Activated CD4-positive, alpha-beta T cell treated with anti-CD3 and anti-CD28 coated beads for 1 hour (primary cell): ENCODE results near the gene OR9Q1.
"Not testable (repeated sequence)": the region's sequence is repeated elsewhere in the genome, so short reads cannot be mapped to it uniquely, and the experiment has no call there.

Experiments
- DNase-seq: peaks from one replicate; pipeline ENCODE4 v3.0.0-alpha.2; 2020

Gene OR9Q1

GRCh38 chr11:58152781-58153180, 129.1 kb downstream of the OR9Q1 start:
- no peak for DNase-seq

- DNase-seq = no peak
These were observed 140.7 kb downstream of the OR9Q1 start for GRCh38 chr11:58164389-58164788.

GRCh38 chr11:58164990-58165389, 141.3 kb downstream of the OR9Q1 start:
- DNase-seq = no peak

GRCh38 chr11:58165504-58166106, 141.9 kb downstream of the OR9Q1 start:
- DNase-seq = no peak

GRCh38 chr11:58177409-58178054, 153.9 kb downstream of the OR9Q1 start:
- DNase-seq = no peak

GRCh38 chr11:58178444-58178843, 154.8 kb downstream of the OR9Q1 start:
- no peak for DNase-seq

- no peak for DNase-seq
These were observed 156.0 kb downstream of the OR9Q1 start for GRCh38 chr11:58179648-58180047.

GRCh38 chr11:58186938-58187337, 163.3 kb downstream of the OR9Q1 start:
- no peak for DNase-seq

- DNase-seq = no peak
These were observed 165.1 kb downstream of the OR9Q1 start, which contains the start of gene OR9Q2 for GRCh38 chr11:58188770-58189169. TSS of gene OR9Q2 (plus strand) at chr11:58189070. CDS start at chr11:58190491, 1,421 bp downstream.

- no peak for DNase-seq
These were observed 168.5 kb downstream of the OR9Q1 start for GRCh38 chr11:58192229-58192628.

- no peak for DNase-seq
These were observed 169.7 kb downstream of the OR9Q1 start for GRCh38 chr11:58193391-58193790.

GRCh38 chr11:58195939-58196338, 172.3 kb downstream of the OR9Q1 start:
- DNase-seq = no peak

GRCh38 chr11:58199271-58199670, 175.6 kb downstream of the OR9Q1 start:
- DNase-seq = no peak

GRCh38 chr11:58204042-58204441, 180.4 kb downstream of the OR9Q1 start, which contains the start of gene OR1S2:
TSS of gene OR1S2 (minus strand) at chr11:58204142. CDS start at chr11:58204142, 0 bp downstream.
- no peak for DNase-seq

- DNase-seq = not testable (repeated sequence)
These were observed 188.7 kb downstream of the OR9Q1 start, which contains the start of gene OR1S1 for GRCh38 chr11:58212420-58212819. TSS of gene OR1S1 (plus strand) at chr11:58212720.

- no peak for DNase-seq
These were observed 192.8 kb downstream of the OR9Q1 start for GRCh38 chr11:58216476-58216875.

GRCh38 chr11:58222721-58223120, 199.0 kb downstream of the OR9Q1 start:
- no peak for DNase-seq

GRCh38 chr11:58227956-58228615, 204.4 kb downstream of the OR9Q1 start:
- no peak for DNase-seq
